ENCODE results near the gene PARP11.

GRCh38 chr12:3828888-3829287 lies 44.3 kb downstream of the PARP11 start:
- TF ChIP-seq CTCF (IDR thresholded peaks at IDR 0.05) (no peak), EP300 (IDR thresholded peaks at IDR 0.05) (no peak), POLR2A (IDR thresholded peaks at IDR 0.05; ENCODE audit: low read depth) (no peak), POLR2AphosphoS5 (IDR thresholded peaks at IDR 0.05) (no peak)
